RWPE2 (cell line): ENCODE measurements around the gene CHI3L2.

ENCODE experiments used
- ATAC-seq: fragments of 200-7000 bp; cut with Tn5 transposase; 3 replicates; pipeline ENCODE4 v1.9.1; 2021; ENCODE audit warnings: low read depth
- DNase-seq: peaks from one replicate; pipeline ENCODE4 v3.0.0-alpha.2; 2020; ENCODE audit warnings: low spot score
- H3K27ac ChIP-seq: fragments of 450-650 bp; 2 replicates; pipeline ENCODE4 v1.5.1; 2017; ENCODE audit warnings: mild to moderate bottlenecking; ENCODE audit not compliant: poor library complexity, severe bottlenecking
- H3K27me3 ChIP-seq: fragments of 250-450 bp; sonication (Bioruptor Pico); 2 replicates; pipeline ENCODE4 v1.5.1; 2021; ENCODE audit warnings: mild to moderate bottlenecking, moderate library complexity; ENCODE audit not compliant: insufficient read depth, poor library complexity, severe bottlenecking
- H3K36me3 ChIP-seq: fragments of 250-450 bp; sonication (Bioruptor Pico); 2 replicates; pipeline ENCODE4 v1.5.1; 2020; ENCODE audit warnings: low read depth, mild to moderate bottlenecking, moderate library complexity
- H3K4me1 ChIP-seq: fragments of 250-450 bp; sonication (Bioruptor Pico); 2 replicates; pipeline ENCODE4 v1.5.1; 2021; ENCODE audit warnings: mild to moderate bottlenecking, moderate library complexity; ENCODE audit not compliant: insufficient read depth, poor library complexity, severe bottlenecking
- H3K4me3 ChIP-seq: fragments of 250-450 bp; sonication (Bioruptor Pico); 2 replicates; pipeline ENCODE4 v1.5.1; 2021; ENCODE audit warnings: mild to moderate bottlenecking, moderate library complexity; ENCODE audit not compliant: severe bottlenecking
- H3K9me3 ChIP-seq: fragments of 250-450 bp; sonication (Bioruptor Pico); 2 replicates; pipeline ENCODE4 v1.5.1; 2021; ENCODE audit warnings: mild to moderate bottlenecking, moderate library complexity; ENCODE audit not compliant: severe bottlenecking
- TF ChIP-seq, protein P1 (sequence below): fragments of 450-650 bp; IDR thresholded peaks from one replicate; pipeline ENCODE4 v1.5.1; 2017; ENCODE audit warnings: mild to moderate bottlenecking, moderate library complexity; ENCODE audit not compliant: poor library complexity, severe bottlenecking

CHI3L2 gene

DNA sequence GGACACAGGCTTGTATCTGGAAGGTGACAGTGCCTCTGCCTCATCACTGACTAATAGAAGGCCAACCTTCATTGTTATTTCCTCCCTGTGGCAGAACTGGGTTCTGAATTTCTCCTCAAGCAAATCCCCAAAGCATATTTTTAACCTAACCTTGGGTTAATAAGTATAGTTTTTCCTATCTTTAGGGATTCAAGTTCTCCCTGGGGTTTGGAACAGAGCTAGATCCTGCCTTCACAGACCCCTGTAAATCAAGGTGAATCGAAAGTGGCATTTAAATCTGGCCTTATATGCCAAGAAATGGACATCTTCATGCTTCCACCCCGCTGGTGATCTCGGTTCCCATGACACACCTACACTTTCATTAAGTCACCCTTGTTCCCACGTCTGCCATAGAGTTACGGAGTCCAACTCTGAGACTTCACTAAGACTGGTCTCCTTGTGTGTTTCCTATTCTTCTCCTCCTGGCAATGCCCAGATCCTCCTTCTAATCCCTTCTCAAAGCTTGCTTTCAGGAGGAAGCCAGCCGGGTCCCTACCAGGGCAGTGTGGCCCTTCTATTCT lies 4.3 kb upstream of the CHI3L2 start:
- Histone ChIP-seq H3K27ac (no peak overlapping the region), H3K36me3 (no peaks in the 10 kb centered on the region), H3K27me3 (no peaks in the 10 kb centered on the region), H3K4me1 (peaks cover 10% of the 10 kb centered on the region), H3K9me3 (no peaks in the 10 kb centered on the region), H3K4me3 (no peak overlapping the region)
- ATAC-seq (no peak), DNase-seq (no peak)
- TF ChIP-seq, protein P1, sequence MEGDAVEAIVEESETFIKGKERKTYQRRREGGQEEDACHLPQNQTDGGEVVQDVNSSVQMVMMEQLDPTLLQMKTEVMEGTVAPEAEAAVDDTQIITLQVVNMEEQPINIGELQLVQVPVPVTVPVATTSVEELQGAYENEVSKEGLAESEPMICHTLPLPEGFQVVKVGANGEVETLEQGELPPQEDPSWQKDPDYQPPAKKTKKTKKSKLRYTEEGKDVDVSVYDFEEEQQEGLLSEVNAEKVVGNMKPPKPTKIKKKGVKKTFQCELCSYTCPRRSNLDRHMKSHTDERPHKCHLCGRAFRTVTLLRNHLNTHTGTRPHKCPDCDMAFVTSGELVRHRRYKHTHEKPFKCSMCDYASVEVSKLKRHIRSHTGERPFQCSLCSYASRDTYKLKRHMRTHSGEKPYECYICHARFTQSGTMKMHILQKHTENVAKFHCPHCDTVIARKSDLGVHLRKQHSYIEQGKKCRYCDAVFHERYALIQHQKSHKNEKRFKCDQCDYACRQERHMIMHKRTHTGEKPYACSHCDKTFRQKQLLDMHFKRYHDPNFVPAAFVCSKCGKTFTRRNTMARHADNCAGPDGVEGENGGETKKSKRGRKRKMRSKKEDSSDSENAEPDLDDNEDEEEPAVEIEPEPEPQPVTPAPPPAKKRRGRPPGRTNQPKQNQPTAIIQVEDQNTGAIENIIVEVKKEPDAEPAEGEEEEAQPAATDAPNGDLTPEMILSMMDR, result peak; percentile 76

DNA sequence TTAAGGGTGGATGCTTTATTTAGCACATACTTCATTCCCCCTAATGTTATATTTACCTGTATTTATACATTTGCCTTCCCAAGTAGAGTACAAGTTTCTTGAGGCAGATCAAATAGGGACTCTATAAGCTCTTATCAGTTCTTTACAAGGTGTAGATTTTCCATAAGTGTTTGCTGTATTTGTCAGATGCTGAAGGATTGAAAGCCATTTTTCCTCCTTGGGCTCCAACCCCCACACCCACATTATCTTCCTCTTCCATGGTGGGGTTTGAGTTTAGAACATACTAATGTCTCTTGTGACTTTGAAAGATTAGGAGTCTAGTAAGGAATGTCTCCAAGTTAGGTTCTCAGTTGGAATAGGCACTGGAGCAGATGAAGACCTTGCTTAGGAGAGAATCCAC lies 2.4 kb upstream of the CHI3L2 start:
- Histone ChIP-seq H3K4me3 (no peak overlapping the region), H3K27me3 (no peaks in the 10 kb centered on the region), H3K27ac (no peak overlapping the region), H3K4me1 (peaks cover 14% of the 10 kb centered on the region), H3K9me3 (no peaks in the 10 kb centered on the region), H3K36me3 (no peaks in the 10 kb centered on the region)
- TF ChIP-seq, protein P1, result no peak
- ATAC-seq (no peak), DNase-seq (no peak)

DNA sequence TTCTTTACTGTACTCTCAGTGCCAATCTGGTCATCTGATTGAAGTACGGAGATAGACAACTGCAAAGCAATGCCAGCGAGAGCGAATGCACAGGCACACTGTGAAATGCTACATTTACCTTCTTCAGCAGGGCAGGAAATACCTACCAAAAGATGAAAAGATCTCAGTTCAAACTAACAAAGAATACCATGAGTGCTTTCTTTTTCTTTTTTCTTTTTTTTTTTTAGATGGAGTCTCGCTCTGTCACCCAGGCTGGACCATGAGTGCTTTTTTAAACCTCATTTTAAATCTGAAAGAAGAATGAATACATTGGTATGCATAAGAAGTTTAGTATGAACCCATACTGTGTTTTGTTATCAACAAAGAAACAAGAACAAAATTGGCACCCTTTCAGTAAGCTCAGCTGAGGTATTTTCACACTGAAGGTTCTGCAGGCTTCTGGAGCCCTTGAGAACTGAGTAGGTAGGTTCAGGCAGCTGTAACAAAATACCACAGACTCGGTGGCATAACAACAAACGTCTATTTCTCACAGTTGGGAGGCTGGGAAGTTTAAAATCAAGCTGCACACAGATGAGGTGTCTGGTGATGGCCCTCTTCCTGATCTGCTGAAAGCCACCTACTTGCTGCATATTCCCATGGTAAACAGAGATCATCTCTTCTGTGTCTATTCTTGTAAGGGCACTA lies 1.7 kb upstream of the CHI3L2 start:
- no peak overlapping the region for H3K4me3 ChIP-seq
- TF ChIP-seq, protein P1, result no peak
- H3K36me3 ChIP-seq, result no peaks in the 10 kb centered on the region
- peaks cover 14% of the 10 kb centered on the region for H3K4me1 ChIP-seq
- no peak overlapping the region for H3K27ac ChIP-seq
- H3K9me3 ChIP-seq, result no peaks in the 10 kb centered on the region
- no peak for ATAC-seq
- DNase-seq, result no peak
- H3K27me3 ChIP-seq, result no peaks in the 10 kb centered on the region

DNA sequence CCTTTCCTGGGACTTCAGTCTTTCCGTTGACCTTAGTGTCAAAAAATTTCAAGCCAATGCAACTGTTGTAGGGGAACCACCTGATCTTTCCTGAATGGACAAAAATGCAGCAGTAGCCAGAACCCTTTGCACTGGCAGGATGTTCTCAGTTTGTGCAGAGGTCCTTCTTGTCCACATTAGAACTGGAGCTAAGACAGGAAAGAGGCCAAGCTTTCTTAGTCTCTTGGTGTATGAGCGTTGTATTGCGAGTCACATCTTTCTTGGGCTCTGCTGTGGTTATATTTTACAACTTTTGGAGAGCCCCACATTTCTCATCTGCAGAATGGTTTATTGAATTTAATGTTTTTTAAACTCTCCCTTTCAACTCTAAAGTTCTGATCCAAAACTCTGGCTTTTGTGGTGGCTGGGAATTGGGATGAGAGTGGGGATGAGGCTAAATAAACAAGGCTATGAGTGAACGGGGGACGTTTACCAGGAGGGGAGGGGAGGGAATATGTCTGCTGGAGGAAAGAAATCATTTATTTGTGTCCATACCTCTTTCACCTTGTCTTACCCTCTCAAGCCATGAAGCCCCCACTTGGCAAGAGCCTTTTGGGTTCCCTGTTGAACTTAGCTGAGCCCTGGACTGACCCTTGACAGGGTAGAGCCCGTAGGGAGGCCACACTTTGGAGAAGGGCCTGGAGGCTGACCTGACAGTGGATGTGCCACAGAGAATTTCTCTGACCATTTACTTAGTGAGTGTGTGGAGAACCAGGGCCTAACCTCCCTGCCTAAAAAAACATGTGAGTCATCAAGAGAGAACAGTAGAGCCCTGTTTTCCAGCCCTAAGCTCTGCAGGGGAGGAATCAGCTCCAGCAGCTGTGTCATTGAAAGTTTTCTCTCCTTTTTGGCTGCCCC lies 586 bp downstream of the CHI3L2 start:
- peak; percentile 99 for ATAC-seq
- Histone ChIP-seq H3K27ac (no peak overlapping the region), H3K9me3 (no peaks in the 10 kb centered on the region), H3K36me3 (no peaks in the 10 kb centered on the region), H3K27me3 (no peaks in the 10 kb centered on the region), H3K4me3 (no peak overlapping the region), H3K4me1 (peaks cover 7% of the 10 kb centered on the region)
- TF ChIP-seq, protein P1, result no peak
- no peak for DNase-seq
